Lower lobe of right lung (tissue), 2 donors: Measurements from ENCODE around the gene ST3GAL3. TPM values are rescaled to one million over a fixed set of nuclear protein-coding genes. Genes with fewer than 3 reads are reported as not detected.

ENCODE experiments used
- ATAC-seq, 2 donors: fragments of 200-7000 bp; cut with Tn5 transposase; one replicate each; pipeline ENCODE4 v1.9.1; 2020 to 2022; ENCODE audit warnings: mild to moderate bottlenecking in 2 of 2, moderate library complexity in 2 of 2
- DNase-seq: peaks from one replicate; pipeline ENCODE4 v3.0.0-alpha.2; 2020
- H3K27ac ChIP-seq: fragments of 200-600 bp; one replicate; pipeline ENCODE4 v1.8.0; 2022
- H3K27me3 ChIP-seq: fragments of 200-600 bp; one replicate; pipeline ENCODE4 v1.8.0; 2022; ENCODE audit warnings: low read depth
- H3K36me3 ChIP-seq: fragments of 200-600 bp; one replicate; pipeline ENCODE4 v1.8.0; 2022; ENCODE audit warnings: mild to moderate bottlenecking
- H3K4me1 ChIP-seq: fragments of 200-600 bp; one replicate; pipeline ENCODE4 v1.8.0; 2022
- H3K4me3 ChIP-seq: fragments of 200-600 bp; one replicate; pipeline ENCODE4 v1.8.0; 2022; ENCODE audit warnings: mild to moderate bottlenecking
- H3K9me3 ChIP-seq: fragments of 200-600 bp; one replicate; pipeline ENCODE4 v1.8.0; 2022
- CTCF ChIP-seq: fragments of 200-600 bp; IDR thresholded peaks from one replicate; pipeline ENCODE4 v1.8.0; 2022; ENCODE audit warnings: antibody characterized with exemption, mild to moderate bottlenecking
- intact Hi-C: fragments of 100-400 bp; cut with DNase I; formaldehyde crosslinking; loops from one replicate; pipeline ENCODE4 v1.11.0; 2022
- total RNA-seq: library from RNA; stranded (reverse); fragmentation: NEBNext Ultra II Directional; extraction: Animal tissue kit (Norgen Biotek cat#: 25700); gene quantifications from one replicate; pipeline ENCODE4 v1.2.1, GENCODE V29; 2021
- donor health status: DM: no; HTN: yes; CAD: no; lungs with severe emphysema.

The ST3GAL3 gene
- total RNA-seq, 1 donor from 2014 or later, result 23.6 TPM

GRCh38 chr1:43757343-43758053 is 50.2 kb downstream of the ST3GAL3 start:
- ATAC-seq (no peak), DNase-seq (no peak)
- Histone ChIP-seq H3K4me1 (no peaks in the 10 kb centered on the region), H3K9me3 (no peaks in the 10 kb centered on the region), H3K27ac (no peak overlapping the region), H3K27me3 (no peaks in the 10 kb centered on the region), H3K4me3 (no peak overlapping the region), H3K36me3 (no peaks in the 10 kb centered on the region)
- TF ChIP-seq CTCF, result no peak
- intact Hi-C loops, result no loop called here

GRCh38 chr1:43760745-43761317 is 53.5 kb downstream of the ST3GAL3 start:
- Histone ChIP-seq H3K4me1 (peaks cover 9% of the 10 kb centered on the region), H3K36me3 (no peaks in the 10 kb centered on the region), H3K27ac (no peak overlapping the region), H3K9me3 (no peaks in the 10 kb centered on the region), H3K4me3 (no peak overlapping the region), H3K27me3 (no peaks in the 10 kb centered on the region)
- ATAC-seq (no peak), DNase-seq (no peak)
- intact Hi-C loops, result loop anchor here (10.0 kb wide), 1 partner anchor 154 kb away; no protein-coding TSS in a partner anchor
- no peak for TF ChIP-seq CTCF

GRCh38 chr1:43763497-43763973 is 56.2 kb downstream of the ST3GAL3 start:
- peak; percentile 92 to 96 for ATAC-seq
- no peak for DNase-seq
- Histone ChIP-seq H3K9me3 (no peaks in the 10 kb centered on the region), H3K4me1 (peaks cover 13% of the 10 kb centered on the region), H3K27me3 (no peaks in the 10 kb centered on the region), H3K4me3 (no peak overlapping the region), H3K27ac (no peak overlapping the region), H3K36me3 (no peaks in the 10 kb centered on the region)
- peak; percentile 85 for TF ChIP-seq CTCF
- intact Hi-C loops, result loop anchor here (10.0 kb wide), 1 partner anchor 151 kb away; no protein-coding TSS in a partner anchor

- Histone ChIP-seq H3K27ac (no peak overlapping the region), H3K4me1 (peaks cover 13% of the 10 kb centered on the region), H3K9me3 (no peaks in the 10 kb centered on the region), H3K27me3 (no peaks in the 10 kb centered on the region), H3K4me3 (no peak overlapping the region), H3K36me3 (no peaks in the 10 kb centered on the region)
- ATAC-seq, result no peak
- intact Hi-C loops, result loop anchor here (10.0 kb wide), 1 partner anchor 150 kb away; no protein-coding TSS in a partner anchor
- no peak for TF ChIP-seq CTCF
- no peak for DNase-seq
Observed at GRCh38 chr1:43764581-43764980, 57.2 kb downstream of the ST3GAL3 start.

GRCh38 chr1:43766086-43766784 is 58.9 kb downstream of the ST3GAL3 start:
- Histone ChIP-seq H3K4me3 (no peak overlapping the region), H3K27me3 (no peaks in the 10 kb centered on the region), H3K9me3 (no peaks in the 10 kb centered on the region), H3K36me3 (no peaks in the 10 kb centered on the region), H3K27ac (no peak overlapping the region), H3K4me1 (peaks cover 13% of the 10 kb centered on the region)
- DNase-seq, result peak; percentile 59
- no peak for TF ChIP-seq CTCF
- intact Hi-C loops, result loop anchor here (10.0 kb wide), 1 partner anchor 149 kb away; no protein-coding TSS in a partner anchor
- ATAC-seq, result peak; percentile 71 to 72
